ENCODE measurements around the gene CCNQ. TPM values are rescaled to one million over a fixed set of nuclear protein-coding genes. Genes with fewer than 3 reads are reported as not detected.

CCNQ gene
- 17.3 TPM for total RNA-seq

GRCh38 chrX:153598541-153599191, at the start of gene CCNQ:
Gene CCNQ, minus strand, starts transcription at chrX:153599139. Its CDS starts 66 bp downstream, at chrX:153599073.
- DNase-seq: no peak

- no peak for DNase-seq
Measured at GRCh38 chrX:153647461-153648357, 48.8 kb upstream of the CCNQ start.

- no peak for DNase-seq
Measured at GRCh38 chrX:153646620-153647373, 47.9 kb upstream of the CCNQ start, which contains the start of gene DUSP9. Gene DUSP9, plus strand, starts transcription at chrX:153647203. Its CDS starts 751 bp downstream, at chrX:153647954.

DNA sequence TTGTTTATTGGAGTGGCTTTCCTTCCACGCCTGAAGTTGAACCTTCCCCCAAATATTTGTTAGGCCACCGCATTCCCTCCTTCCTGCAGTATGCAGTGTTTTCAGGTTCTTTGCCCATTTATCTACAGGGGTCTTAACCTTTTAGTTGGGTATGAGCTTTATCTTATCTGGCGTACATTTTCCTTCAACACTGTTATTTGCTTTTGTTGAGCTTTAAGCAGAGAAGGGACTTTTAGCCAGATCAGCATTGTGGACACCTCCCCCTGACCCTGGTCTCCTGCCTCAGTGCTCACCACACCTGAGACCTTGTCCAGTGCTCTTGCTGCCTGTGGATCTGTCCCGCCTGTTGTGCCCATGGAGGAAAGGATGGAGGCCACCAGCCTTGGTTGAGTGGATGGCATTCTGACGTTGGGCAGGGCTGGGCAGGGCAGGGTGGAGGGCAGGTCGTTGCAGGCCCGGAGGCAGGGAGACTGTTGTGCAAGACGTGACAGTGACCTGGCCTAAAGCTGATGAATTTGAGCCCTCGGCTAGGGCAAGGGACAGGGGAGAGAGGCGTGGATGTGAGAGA, 47.1 kb upstream of the CCNQ start:
- no peak for DNase-seq

- DNase-seq: no peak
Measured at GRCh38 chrX:153645151-153645550, 46.2 kb upstream of the CCNQ start.

- no peak for DNase-seq
Measured at GRCh38 chrX:153644356-153645125, 45.6 kb upstream of the CCNQ start.

GRCh38 chrX:153643431-153644351, 44.8 kb upstream of the CCNQ start:
- no peak for DNase-seq

DNA sequence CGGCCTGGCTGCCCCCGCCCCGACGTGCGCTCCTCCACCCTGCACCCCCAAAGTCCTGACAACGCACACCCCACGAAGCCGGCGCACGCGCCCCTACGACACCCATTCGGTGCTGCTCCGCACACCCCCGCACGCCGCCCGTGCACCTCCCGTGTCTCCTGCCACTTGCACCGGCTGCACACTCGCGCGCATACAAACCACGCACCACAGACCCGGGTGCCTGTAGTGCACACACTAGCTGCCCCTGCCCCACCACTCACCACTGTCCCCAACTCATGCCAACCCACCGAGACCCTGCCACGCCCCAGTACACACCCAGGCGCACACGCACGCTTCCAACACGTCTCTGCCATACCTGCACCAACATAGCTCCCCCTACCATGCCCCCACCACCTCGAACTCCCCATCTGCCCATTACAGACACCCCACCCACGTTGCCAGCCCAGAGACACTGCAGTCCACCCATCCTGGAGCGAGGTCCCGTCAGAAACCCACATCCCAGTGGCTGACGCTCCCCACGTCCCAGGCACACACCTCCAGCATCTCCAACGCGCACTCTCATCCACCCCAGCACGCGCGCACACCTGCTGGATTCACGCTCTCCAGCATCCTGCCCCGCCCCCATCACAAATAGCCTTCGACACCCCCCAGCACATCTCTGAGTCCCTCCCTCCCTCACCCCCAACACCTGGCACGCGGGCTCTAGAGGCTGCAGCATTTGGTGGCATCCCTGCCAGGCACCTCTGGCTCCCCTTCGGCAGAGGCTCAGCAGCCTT, 43.9 kb upstream of the CCNQ start:
- DNase-seq: no peak

DNA sequence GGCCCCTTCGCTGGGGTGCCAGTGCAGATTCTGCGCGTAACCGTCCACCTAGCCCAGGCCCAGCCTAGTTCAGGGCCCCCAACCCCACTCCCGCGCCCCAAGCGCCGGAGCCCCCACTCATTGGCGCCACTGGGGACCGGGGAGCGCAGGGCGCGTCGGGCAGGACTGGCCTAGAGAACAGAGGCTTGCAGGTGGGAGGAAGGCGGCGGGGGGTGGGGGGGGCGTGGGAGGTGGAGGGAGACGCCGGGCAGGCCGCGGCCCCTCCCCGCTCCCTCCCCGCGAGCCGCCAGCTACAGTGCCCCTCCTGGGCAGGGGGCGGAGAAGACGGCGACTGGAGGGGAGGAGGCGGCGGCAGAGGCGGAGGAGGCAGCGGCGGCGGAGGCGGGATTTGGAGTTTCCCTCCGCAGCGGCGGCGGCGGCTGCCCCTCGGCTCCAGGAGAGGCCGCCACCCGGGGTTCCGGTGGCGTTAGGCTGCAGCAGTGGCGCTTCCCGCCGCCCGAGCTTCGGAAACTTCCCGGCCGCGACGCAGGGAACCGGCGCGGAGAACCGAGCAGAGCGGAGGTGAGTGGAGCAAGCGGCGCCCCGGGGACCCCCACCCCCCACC, 43.2 kb upstream of the CCNQ start:
- DNase-seq: no peak

- no peak for DNase-seq
Measured at GRCh38 chrX:153641627-153642026, 42.7 kb upstream of the CCNQ start.

DNA sequence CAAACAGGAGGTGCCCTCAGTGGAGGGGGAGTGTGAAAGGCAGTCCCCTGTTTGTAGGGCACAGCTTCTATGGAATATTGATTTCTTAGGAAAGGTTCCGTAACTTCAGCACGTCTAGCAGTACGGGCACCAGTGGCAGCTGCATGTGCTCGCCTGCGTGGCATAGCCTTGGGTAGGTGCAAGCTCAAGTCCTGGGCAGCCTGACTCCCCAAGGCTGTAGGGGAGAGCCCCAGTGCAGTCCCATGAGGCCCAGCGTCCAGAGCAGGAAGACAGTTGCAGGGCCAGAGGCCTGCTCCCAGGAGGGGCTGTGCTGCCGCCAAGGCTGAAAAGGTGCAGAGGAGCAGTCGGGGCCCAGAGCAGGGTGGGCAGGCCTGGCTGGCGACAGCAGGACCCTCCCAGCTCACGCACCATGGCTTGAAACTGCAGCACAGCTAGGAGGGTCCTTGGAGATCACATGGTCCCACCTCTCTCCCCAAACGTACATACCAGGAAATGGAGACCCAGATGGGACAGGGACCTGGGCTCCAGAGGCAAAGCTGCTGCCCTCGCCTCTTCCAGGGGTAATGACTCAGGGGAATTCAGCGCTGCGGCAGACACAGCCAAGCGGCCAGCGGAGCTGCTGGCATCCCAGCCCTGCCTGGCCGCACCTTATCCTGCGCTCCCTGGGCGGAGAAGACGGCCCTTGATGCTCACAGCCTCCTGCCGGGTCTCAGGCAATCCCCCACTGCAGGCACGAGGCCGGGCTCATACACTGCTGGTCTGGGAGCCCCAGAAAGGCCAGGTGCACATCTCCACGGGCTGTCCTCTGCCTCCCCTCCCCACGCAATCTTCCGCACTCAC, 42.0 kb upstream of the CCNQ start:
- no peak for DNase-seq

DNA sequence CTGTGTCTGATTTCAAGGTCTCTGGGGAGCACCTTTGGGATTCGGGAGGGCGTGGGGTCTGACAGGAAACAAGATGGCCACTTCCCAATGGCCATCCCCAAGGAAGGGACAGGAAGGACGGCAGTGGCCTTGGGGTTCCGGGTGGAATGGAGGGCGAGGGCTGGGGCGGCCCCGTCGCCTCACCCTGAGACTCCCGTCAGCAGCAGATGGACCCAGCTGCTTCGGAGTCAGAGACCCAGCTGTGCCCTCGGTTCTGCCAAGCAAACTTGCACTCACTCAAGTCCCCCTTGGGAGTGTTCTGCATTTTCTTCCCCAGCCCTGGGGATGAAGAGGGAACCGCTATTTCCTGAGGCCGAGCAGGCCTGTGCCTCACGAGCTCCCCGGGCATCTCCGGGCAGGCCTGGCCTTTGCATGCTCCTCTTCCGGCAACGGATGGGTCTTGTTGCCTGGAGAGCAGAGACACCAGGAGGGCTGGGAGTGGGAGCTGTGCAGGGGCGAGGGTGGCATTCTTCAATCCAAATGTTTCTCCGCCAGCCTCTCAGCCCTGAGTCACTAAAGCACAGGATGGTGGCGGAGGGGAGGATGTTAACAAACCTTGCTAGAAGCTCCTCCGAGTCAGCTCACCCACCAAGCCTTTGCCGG, 41.2 kb upstream of the CCNQ start:
- no peak for DNase-seq

GRCh38 chrX:153639177-153640044, 40.5 kb upstream of the CCNQ start:
- no peak for DNase-seq

GRCh38 chrX:153638436-153639176, 39.7 kb upstream of the CCNQ start:
- DNase-seq: no peak

- DNase-seq: no peak
Measured at GRCh38 chrX:153638041-153638371, 39.1 kb upstream of the CCNQ start.

Measured in occipital lobe (tissue), 2 donors.